HG03060 (cell line): Measurements from ENCODE around the gene MFN2.
"Not testable (repeated sequence)": the region's sequence is repeated elsewhere in the genome, so short reads cannot be mapped to it uniquely, and the experiment has no call there.

Experiments
- ATAC-seq: cut with Tn5 transposase; IDR thresholded peaks from one replicate; pipeline ENCODE4 v1.9.1; 2021; ENCODE audit warnings: low read depth, moderate number of reproducible peaks; ENCODE audit not compliant: unreplicated experiment

Gene MFN2

DNA sequence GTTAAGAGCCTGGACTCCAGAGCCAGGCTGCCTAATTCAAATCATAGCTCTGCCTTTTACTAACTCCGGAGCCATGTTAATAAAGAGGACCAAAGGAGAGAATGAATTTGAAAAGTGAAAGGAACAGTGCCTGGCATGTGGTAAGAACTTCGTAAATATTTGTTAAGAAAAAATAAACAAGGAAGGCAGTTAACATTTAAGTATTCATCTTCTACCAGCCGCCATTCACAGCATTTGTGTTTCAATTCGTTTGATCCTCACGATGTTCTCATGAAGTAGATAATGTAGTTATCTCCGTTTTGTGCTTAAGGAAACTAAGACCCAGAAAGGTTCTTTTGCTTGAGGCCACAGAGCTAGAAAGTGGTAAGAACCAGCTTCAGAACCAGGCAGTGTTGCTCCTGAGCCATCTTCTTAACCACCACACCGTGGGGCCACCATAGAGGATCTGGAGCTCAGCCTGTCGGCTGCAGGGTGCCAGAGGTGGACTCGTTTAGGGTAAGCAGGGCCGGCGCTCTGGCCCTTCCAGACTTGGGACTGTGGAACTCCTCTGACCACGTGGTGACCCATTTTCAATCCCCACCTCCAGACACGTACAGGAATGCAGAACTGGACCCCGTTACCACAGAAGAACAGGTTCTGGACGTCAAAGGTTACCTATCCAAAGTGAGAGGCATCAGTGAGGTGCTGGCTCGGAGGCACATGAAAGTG lies 11.9 kb downstream of the MFN2 start:
- no peak for ATAC-seq

DNA sequence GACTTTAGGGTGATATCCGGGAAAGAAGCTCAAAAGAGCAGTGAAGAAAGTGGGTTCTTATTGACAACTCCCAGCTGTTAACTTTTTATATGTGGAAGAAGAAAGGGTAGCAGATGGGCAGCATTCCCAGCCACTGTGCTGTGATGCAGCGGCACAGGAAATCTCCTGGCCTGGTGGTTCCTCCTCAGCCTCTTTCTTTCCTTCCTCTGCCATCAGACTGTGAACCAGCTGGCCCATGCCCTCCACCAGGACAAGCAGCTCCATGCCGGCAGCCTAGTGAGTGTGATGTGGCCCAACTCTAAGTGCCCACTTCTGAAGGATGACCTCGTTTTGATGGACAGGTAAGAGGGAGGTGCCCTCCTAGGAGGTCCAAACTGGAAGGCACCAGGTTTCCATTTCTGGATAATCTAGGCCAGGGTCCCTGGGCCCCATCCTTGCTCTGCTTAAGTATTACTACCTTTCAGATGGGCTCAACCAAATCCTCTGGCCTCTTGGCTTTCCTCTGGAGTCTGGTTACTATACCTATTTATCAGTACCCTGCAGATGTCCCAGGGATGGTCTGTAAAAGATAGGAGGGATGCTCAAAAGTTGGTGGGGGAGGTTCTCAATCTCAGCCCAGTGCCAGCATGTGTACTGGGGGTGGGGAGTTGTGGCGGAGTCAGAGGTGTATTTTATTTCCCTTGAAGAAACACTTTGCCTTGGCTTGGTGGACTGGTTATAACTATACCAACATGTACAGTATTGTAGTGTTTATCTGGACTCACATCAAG lies 17.0 kb downstream of the MFN2 start:
- no peak for ATAC-seq

DNA sequence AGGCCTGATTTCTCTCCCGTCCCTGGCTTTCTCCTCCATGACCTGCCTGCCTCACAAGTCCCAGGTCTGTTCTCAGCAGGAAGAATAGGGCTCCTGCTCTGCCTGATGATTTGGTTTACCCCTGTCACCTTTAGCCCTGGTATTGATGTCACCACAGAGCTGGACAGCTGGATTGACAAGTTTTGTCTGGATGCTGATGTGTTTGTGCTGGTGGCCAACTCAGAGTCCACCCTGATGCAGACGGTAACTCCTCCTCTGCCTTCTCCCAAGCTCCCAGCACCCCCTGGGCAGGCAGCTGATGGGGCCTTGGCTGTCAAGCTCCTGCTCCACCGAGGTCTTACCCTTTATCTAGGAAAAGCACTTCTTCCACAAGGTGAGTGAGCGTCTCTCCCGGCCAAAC lies 18.4 kb downstream of the MFN2 start:
- no peak for ATAC-seq

DNA sequence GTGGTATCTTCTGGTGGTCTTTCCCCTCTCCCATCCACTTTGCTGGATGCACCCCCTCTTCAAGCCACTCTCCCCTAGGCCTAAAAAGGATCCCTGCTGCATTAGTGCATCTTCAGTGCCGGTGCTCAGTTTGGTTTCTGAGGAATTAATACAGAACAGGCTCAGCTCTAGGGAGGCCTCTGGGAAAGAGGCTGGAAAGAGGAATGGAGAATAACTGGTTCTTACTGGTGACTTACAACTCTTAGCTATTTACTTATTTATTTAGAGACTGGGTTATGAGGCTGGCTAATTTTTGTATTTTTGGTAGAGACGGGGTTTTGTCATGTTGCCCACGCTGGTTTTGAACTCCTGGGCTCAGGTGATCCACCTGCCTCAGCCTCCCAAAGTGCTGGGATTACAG lies 19.0 kb downstream of the MFN2 start:
- no peak for ATAC-seq

DNA sequence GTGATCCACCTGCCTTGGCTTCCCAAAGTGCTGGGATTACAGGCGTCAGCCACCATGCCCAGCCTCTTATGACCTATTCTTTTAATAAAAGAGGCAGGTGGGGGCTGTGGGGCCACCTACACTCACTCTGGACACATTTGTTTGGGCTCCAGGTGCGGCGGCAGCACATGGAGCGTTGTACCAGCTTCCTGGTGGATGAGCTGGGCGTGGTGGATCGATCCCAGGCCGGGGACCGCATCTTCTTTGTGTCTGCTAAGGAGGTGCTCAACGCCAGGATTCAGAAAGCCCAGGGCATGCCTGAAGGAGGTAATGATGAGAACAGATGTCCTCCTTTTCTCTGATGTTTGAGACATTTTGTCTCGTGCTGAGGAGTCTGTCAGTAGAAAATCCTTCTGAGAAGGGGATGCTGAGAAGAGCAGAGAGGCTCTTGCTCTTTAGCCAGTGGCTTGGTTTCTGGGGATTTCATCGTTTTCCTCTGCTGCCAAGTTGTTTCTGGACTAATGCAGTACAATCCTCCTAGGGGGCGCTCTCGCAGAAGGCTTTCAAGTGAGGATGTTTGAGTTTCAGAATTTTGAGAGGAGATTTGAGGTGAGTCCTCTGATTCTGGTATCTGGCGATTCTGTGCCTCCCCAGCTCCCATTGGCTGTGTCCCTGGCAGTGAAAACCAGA lies 21.1 kb downstream of the MFN2 start:
- ATAC-seq, result no peak

DNA sequence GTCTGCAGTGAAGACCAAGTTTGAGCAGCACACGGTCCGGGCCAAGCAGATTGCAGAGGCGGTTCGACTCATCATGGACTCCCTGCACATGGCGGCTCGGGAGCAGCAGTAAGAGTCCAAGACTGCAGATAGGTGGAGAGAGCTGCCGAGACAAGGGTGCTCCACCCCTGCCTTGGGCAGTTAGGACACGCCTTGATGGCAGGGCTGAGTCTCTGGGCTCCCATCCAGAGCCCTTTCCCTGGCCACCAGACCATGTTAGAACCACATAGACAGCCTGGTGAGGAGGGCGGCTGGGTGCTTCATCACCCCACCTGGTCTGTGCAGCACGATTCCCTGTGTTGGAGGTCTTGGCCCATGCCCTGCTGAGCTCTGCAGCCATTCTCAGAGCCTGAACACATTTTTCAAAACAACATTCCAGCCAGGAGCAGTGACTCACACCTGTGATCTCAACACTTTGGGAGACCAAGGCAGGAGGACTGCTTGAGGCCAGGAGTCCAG lies 21.8 kb downstream of the MFN2 start:
- ATAC-seq, result no peak

DNA sequence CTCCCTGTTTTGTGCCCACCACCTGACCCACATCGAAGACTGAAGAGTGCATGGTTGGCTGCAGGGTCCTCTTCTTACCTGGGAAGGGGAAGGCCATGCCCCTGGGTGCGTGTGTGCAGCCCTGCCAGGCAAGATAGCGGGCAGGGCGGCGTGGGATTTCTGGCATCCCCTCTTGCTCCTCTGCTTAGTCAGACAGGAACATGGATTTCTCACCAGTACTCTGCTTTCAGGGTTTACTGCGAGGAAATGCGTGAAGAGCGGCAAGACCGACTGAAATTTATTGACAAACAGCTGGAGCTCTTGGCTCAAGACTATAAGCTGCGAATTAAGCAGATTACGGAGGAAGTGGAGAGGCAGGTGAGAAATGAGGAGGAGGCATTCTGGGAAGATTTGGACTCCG lies 23.5 kb downstream of the MFN2 start:
- no peak for ATAC-seq

DNA sequence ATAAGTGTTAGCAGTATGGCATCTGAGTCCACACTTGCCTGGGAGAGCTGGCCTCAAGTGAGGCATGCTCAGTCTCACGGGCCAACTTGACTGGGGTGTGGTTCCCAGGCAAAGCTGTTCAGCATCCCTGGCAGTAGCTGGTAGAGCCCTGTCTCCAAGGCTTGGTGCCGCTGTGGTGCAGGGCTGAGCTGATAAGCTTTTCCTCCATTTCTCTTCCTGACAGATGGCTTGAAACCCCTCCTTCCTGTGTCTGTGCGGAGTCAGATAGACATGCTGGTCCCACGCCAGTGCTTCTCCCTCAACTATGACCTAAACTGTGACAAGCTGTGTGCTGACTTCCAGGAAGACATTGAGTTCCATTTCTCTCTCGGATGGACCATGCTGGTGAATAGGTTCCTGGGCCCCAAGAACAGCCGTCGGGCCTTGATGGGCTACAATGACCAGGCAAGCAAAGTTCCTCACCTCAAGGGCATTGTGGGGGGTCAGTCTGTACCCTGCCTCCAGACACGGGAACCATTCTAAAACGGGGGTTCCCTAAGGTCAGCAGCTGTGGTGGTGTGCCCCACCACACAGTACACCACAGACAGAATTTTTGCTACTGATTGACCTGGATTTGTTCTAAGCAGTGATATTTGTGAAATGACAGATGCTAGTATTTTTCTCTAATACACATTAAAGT lies 25.4 kb downstream of the MFN2 start:
- ATAC-seq, result no peak

DNA sequence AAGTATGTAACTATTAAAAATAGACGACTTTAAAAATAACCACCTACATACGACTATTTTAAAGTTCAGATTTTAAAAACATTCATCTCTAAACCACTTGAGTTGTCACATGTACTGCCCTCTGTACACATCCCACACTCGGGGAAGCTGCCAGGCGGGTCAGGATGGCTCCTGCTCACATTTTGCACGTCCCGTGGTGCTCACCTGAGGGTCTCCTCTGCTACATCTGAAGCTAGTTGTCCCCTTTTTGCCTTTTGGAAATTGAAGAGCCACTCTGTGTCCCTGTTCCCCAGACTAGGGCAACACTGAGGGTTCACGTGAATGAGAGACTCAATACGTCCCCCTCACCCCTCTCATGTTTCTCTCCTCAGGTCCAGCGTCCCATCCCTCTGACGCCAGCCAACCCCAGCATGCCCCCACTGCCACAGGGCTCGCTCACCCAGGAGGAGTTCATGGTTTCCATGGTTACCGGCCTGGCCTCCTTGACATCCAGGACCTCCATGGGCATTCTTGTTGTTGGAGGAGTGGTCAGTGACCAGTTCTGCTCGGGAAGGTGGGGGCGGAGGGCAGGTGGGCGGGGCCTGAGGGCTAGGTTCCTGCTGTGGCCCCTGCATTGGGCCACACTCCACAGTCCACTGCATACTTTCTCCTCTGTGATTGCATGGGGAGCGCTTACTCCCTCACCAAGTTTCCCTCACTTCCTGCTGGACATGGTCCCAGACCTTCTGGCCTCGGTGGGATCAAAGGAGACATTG lies 26.1 kb downstream of the MFN2 start:
- no peak for ATAC-seq

DNA sequence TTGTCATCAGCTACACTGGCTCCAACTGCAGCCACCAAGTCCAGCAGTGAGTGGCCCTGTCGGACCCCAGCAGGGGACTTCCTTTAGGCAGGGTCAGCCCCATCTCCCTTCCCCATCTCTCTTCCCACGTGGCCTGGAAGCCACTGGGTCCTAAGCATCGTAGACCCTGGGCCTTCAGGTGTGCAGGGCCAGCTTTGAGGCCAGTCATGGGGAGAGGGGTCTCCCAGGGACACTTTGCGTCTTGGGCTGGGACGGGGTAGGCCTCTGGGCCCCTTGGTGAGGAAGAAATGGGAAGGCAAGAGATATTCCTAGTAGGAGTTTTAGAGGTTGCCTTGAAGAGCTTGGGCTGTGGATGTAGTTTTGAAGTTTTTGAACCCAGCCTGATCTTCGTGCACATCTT lies 27.0 kb downstream of the MFN2 start:
- ATAC-seq, result no peak

DNA sequence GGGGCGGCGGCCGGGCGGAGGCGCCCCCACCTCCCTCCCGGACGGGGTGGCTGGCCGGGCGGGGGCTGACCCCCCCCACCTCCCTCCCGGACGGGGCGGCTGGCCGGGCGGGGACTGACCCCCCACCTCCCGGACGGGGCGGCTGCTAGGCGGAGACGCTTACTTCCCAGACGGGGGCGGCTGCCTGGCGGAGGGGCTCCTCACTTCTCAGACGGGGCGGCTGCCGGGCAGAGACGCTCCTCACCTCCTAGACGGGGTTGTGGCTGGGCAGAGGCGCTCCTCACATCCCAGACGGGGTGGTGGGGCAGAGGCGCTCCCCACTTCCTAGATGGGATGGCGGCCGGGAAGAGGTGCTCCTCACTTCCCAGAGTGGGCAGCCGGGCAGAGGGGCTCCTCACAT lies 28.1 kb downstream of the MFN2 start:
- not testable (repeated sequence) for ATAC-seq

DNA sequence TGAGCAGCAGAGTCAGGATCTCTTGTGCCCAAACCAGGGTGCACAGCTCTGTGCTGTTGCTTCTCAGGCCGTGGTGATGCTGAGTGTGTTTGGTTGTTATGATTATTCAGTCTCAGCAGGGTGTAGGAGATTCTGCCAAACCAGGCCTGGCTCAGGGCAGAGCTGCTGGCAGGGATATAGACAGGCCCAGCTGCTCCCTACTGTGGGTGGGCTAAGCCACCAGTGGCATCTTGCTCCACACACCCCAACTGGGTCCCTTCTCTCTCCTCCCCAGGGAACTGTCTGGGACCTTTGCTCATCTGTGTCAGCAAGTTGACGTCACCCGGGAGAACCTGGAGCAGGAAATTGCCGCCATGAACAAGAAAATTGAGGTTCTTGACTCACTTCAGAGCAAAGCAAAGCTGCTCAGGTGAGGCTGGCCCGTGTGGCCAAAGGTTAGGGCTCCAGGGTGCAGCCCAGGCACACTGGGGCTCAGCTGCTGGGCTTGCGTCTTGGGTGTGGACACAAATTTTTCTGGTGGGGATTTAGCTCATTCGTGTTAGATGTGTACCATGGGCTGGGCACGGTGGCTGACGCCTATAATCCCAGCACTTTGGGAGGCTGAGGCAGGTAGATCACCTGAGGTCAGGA lies 29.2 kb downstream of the MFN2 start:
- no peak for ATAC-seq

DNA sequence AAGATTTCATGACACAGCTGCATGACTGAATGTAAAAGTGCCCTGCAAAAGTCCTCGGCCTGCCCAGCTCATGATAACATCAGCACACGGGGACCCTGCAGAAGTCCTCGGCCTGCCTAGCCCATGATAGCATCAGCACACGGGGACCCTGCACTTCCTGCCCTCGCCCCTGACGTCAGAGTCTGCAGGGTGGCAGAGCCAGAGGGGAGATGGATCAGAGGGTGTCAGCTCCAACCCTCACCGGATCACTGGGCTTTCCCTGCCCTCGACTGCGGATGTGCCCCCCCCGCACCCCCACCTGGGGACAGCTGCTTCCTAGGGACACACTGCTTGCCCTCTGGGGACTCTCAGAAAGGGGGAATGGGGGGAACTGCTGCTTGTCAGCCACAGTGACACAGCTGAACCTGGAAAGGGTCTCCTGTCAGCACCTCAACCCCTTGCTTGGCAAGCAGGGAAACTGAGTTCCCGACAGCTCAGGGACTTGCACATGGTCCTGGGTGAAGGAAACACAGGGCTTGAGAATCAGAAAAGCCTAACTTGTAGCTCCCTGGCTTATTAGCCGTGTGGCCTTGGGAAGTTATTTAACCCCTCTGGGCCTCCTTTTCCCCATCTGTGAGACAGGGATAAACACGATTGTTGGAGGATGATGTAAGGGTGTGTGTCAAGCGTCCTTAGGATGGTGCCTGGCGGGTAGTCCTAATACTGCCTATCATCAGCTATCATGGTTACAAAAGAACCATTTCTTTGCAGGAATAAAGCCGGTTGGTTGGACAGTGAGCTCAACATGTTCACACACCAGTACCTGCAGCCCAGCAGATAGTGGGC lies 30.7 kb downstream of the MFN2 start:
- ATAC-seq, result no peak

DNA sequence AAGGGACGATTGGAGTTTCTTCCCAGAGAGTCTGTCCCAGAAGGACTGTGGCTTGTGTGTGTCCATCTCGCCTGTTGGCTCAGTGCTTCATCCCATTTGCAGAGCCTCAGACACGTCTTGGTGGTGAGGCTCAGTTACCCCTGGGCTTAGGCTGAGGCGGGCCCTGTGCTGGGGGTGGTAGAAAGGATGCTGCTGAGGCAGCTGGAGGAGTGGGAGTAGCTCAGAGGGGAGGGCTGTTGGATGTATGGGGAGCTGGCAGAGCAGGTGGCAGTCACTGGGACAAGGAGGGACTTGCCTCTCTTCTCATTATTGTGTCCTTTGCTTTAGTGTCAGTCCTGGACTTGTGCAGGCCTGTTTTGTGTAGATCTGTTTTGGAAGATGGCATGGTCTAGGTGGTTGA lies 31.8 kb downstream of the MFN2 start:
- no peak for ATAC-seq

DNA sequence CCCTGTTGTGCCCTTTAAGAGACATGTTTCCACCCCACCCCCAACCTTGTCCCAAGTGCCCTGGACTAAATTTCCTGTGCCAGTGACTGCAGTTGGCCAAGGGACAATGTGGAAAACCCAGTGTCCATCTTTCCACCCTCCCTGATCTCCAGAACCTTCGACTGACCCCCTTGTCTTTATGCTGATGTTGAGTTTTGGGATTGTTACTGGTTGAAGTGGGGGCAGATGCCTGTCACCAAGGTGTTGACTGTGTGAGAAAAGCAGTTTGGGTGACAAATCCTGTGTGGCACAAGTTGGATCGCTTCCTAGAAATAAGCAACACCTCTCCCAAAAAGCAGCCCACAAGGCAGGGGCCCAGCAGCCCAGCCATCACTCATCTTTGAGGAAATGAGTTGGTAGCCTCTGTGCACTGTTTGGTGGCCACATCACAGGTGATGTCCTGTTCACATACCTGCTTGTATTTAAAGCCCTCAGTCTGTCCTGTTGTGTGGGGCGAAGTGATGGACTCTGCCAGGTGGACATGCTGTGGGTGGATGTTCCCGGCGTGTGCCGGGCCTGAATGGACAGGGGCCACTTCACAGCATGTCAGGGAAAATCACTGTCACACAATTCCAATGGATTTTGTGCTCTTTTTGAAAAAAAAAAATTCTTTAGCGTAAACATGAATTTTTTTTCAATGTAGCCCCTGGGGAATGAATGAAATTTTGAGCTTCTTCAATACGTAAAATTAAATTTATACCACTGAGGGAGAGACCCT lies 32.5 kb downstream of the MFN2 start:
- ATAC-seq, result no peak

DNA sequence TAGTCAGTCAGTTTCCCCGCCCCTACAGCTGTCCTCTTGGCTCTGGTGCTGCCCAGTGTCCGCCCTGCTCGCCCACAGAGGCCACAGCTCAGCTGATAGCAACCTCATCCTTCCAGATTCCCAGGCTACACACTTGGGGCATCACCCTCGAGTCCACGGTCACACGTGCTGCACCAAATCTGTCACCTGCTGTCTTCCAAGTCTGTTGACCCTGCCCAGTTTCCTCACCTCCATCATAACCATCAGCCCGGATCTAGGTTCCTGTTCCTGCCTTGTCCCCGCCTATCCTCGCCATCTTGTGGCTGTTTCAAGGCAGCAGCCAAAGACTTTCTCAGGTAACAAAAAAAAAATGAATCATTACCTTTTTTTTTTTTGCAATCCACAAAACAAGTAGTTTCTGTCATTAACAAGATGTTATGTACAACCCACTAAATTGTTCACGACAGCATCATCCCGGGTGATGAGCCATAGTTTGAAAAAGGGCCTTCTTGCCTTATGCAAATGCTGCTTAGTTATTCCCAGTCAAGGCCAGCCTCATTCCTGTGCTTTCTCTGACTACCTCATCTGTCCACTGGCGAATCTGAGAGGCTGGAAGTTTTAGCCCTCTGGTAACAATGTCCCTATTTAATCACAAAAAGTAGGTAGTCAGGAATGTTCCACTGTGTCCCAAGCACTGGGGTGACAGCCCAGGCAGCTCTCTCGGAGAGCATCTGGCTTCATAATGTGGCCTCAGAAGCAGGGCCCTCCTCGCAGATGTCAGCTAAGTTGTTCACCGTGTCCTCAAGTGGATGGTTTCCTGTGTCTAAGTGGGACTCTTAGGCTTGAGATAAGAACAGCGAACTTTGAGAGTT lies 34.1 kb downstream of the MFN2 start:
- no peak for ATAC-seq

DNA sequence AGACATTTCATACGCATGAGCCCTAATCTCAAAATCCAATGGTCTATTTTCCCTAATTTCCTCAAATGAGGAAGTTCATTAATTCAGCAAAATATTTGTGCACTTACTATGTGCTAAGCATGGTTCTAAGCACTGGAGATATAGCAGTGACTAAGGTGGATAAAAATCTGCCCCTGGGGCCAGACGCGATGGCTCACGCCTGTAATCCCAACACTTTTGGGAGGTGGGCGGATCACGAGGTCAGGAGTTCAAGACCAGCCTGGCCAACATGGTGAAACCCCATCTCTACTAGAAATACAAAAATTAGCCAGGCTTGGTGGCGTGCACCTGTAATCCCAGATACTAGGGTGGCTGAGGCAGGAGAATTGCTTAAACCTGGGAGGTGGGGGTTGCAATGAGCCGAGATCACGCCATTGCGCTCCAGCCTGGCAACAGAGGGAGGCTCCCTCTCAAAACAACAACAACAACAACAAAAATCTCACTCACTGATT lies 34.8 kb downstream of the MFN2 start:
- no peak for ATAC-seq
